ENCODE data around the gene HECTD4.

HECTD4 gene

DNA sequence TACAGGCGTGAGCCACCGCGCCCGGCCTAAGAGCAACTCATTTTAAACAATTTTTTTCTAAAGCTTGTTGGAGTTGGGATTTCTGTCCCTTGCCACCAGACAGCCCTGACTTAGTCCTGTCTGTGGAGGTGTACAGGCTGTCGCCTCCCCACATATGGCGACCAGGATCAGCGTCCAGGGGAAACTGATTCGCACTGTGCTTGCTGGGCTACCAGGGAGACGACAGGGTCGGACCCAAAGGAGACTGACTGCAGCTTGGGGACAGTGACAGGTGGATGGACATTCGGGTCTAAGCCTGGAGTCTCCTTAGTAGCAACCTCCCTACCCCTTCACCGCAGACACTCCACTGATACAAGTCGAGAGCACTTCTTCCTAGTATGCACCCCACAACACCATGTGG, 216.6 kb downstream of the HECTD4 start:
- no peak for DNase-seq (ENCODE audit: extremely low read depth, low read depth)
- TF ChIP-seq, protein P1, sequence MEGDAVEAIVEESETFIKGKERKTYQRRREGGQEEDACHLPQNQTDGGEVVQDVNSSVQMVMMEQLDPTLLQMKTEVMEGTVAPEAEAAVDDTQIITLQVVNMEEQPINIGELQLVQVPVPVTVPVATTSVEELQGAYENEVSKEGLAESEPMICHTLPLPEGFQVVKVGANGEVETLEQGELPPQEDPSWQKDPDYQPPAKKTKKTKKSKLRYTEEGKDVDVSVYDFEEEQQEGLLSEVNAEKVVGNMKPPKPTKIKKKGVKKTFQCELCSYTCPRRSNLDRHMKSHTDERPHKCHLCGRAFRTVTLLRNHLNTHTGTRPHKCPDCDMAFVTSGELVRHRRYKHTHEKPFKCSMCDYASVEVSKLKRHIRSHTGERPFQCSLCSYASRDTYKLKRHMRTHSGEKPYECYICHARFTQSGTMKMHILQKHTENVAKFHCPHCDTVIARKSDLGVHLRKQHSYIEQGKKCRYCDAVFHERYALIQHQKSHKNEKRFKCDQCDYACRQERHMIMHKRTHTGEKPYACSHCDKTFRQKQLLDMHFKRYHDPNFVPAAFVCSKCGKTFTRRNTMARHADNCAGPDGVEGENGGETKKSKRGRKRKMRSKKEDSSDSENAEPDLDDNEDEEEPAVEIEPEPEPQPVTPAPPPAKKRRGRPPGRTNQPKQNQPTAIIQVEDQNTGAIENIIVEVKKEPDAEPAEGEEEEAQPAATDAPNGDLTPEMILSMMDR (IDR thresholded peaks at IDR 0.05; ENCODE audit: low read depth, low read length, missing control alignments) = no peak
- H3K4me3 ChIP-seq (replicated peaks; ENCODE audit: low read depth, low read length) = no peak overlapping the region

DNA sequence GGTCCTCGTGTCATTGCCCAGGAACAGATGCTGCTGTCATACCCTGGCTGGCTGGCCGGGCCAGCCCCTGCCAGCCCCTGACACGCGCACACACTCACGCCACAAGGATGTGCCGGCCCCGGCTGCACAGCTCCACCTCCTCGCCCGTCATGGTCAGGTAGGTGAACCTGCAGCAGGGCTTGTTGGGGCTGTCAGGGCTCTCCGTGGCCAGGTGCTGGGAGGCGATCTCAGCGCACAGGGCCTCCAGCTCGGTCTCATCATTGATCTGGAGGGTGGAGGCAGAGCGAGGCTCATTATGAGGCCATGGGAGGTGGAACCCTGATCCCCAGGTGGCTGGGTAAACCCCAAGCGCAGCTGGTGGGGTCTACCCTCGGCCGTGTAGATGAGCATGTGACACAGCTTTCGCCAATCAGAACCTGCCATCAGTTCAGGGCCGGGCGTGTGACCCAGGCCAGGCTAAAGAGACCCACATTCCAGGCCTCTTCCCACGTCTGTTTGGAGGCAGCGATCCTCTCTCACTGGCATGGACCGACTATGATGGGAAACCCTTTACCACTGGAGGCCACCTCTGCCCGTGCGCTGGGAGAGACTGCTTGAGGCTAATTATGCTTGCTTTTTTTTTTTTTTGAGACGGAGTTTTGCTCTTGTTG, 218.1 kb downstream of the HECTD4 start:
- H3K4me3 ChIP-seq (replicated peaks; ENCODE audit: low read depth, low read length) = no peak overlapping the region
- no peak for DNase-seq (ENCODE audit: extremely low read depth, low read depth)
- TF ChIP-seq, protein P1 (IDR thresholded peaks at IDR 0.05; ENCODE audit: low read depth, low read length, missing control alignments) = no peak

DNA sequence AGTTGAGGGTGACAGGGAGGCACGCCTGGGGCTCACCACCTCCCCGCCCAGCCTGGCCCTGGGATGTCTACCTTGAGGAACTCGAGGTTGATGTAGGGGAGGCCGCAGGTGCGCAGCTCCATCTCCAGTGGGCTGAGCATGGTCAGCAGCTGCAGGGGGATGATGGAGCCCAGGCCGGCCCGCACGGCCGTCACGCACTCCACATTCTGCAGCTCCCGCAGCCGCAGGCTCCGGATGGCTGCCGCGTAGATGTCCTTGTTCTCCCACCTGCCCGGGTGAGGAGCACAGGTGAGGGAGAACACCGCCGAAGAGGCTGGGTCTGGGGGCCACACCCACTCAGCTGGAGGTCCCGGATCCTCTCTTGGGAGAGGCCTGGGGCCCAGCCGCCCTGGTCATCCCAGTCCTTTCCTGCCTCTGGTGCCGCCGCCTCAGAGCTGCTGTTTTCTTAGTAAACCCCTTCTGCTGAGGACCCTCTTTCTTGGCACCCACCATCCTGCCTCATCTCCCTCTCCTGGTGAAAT, 218.7 kb downstream of the HECTD4 start:
- TF ChIP-seq, protein P1 (IDR thresholded peaks at IDR 0.05; ENCODE audit: low read depth, low read length, missing control alignments) = no peak
- DNase-seq (ENCODE audit: extremely low read depth, low read depth) = no peak
- H3K4me3 ChIP-seq (replicated peaks; ENCODE audit: low read depth, low read length) = no peak overlapping the region

DNA sequence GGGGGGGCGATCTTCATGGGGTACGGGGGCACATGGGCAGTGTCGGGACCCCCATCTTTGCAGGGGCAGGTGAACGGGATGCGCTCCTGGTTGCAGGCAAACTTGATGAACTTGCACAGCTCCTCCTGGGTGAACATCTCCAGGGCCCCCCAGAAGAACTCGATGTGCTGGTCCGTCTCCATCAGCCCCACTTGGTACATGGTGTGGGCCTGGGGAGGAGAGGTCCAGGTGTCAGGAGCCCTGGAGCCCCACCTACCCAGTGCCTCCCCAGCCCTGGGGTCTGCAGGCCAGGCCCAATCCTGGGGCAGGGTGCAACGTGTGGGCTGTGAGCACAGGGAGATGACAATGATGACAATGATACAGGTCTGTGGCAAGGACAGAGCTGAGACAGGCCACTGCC, 219.2 kb downstream of the HECTD4 start:
- TF ChIP-seq, protein P1 (IDR thresholded peaks at IDR 0.05; ENCODE audit: low read depth, low read length, missing control alignments) = no peak
- no peak for DNase-seq (ENCODE audit: extremely low read depth, low read depth)

DNA sequence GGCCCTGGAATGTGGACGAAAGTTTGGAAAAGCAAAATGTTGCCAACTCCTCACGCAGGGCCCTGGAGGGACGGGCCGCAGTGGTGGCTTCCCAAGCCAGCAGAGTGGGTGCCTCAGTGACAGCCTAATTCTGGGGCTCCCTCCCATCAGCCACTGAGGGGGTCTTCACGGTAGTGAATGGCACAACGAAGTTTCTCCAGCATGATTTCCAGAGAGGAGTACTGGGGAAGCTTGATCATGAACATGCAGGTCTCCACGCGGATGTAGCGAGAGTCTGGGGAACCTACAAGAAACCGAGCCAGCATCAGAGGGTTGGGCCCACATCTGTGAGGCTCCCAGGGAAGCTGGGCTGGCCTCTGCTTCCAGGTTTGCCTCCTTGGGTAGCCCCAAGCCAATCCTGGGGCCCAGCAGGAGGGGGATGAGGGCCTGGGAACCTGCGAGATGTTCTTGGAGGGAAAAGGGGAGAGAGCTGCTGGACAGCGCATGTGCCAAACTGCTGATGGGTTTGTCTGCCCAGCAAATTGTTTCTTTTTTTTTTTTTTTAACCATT, 219.9 kb downstream of the HECTD4 start:
- DNase-seq (ENCODE audit: extremely low read depth, low read depth) = no peak
- TF ChIP-seq, protein P1 (IDR thresholded peaks at IDR 0.05; ENCODE audit: low read depth, low read length, missing control alignments) = no peak
- no peak overlapping the region for H3K4me3 ChIP-seq (replicated peaks; ENCODE audit: low read depth, low read length)

More for the DNA sequence above, 219.2 kb downstream of the HECTD4 start:
- no peak overlapping the region for H3K4me3 ChIP-seq (replicated peaks; ENCODE audit: low read depth, low read length)

DNA sequence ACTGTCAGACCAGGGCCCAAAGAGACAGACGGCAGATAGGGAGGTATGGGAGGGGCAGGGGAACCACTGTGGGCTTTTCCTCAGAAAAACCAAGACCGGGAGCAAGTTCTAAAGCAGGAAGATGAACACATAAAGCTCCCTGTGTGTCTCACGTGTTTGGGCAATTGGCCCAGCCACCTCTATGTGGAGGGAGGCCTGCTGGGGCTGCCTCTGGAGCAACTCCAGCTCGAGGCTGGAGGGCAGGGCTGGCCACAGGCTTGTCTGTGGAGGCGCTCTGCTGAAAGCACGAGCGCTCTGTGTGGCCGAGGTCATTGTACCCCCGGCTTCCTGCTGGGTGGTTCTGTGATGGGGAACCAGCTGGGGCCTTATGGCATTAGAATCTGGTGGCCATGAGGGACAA, 220.5 kb downstream of the HECTD4 start:
- no peak for DNase-seq (ENCODE audit: extremely low read depth, low read depth)
- no peak overlapping the region for H3K4me3 ChIP-seq (replicated peaks; ENCODE audit: low read depth, low read length)
- TF ChIP-seq, protein P1 (IDR thresholded peaks at IDR 0.05; ENCODE audit: low read depth, low read length, missing control alignments) = no peak

All from HFF-Myc (cell line).